Activated naive CD8-positive, alpha-beta T cell treated with anti-CD3 and anti-CD28 coated beads, Interleukin-2, amount 10 ng/mL, durations not matched to agents 7 days and 5 days (primary cell): ENCODE results near the gene AFF2. TPM values are rescaled to one million over a fixed set of nuclear protein-coding genes. Genes with fewer than 3 reads are reported as not detected.
"Not testable (repeated sequence)": the region's sequence is repeated elsewhere in the genome, so short reads cannot be mapped to it uniquely, and the experiment has no call there.

Source experiments
- ATAC-seq: fragments of 150-1000 bp; cut with Tn5 transposase; one replicate; pipeline ENCODE4 v1.10.0; 2021; ENCODE audit warnings: low read depth, moderate library complexity
- POLR2A ChIA-PET: fragments of 350-600 bp; sonication (Branson Sonifier 250); formaldehyde crosslinking; loops from one replicate; lab custom pipeline; 2021; ENCODE audit warnings: antibody characterized with exemption; lab: Charles Lee
- DNase-seq: peaks from one replicate; pipeline ENCODE4 v3.0.0; 2021
- H3K27ac Mint-ChIP-seq: one replicate; pipeline ENCODE4 v1.8.0; 2022; ENCODE audit warnings: mild to moderate bottlenecking, mixed read lengths
- H3K27me3 Mint-ChIP-seq: one replicate; pipeline ENCODE4 v1.8.0; 2022; ENCODE audit warnings: mild to moderate bottlenecking, moderate library complexity, mixed read lengths
- H3K36me3 Mint-ChIP-seq: one replicate; pipeline ENCODE4 v1.8.0; 2021; ENCODE audit warnings: mild to moderate bottlenecking, mixed read lengths
- H3K4me1 Mint-ChIP-seq: one replicate; pipeline ENCODE4 v1.8.0; 2021; ENCODE audit warnings: mixed read lengths
- H3K4me3 Mint-ChIP-seq: one replicate; pipeline ENCODE4 v1.8.0; 2022; ENCODE audit warnings: mild to moderate bottlenecking, moderate library complexity, mixed read lengths
- H3K9me3 Mint-ChIP-seq: one replicate; pipeline ENCODE4 v1.8.0; 2021; ENCODE audit warnings: mixed read lengths
- total RNA-seq, 2 experiments: library from RNA; stranded (reverse); gene quantifications; one replicate each; pipeline ENCODE4 v1.2.3, GENCODE V29; 2021

AFF2 gene
- total RNA-seq, 2 experiments from 2014 or later, result 0.42 to 0.68 TPM

GRCh38 chrX:148649145-148649795 is 148.9 kb downstream of the AFF2 start:
- Mint-ChIP-seq H3K4me1 (no peaks in the 10 kb centered on the region), H3K4me3 (no peak overlapping the region), H3K27me3 (no peaks in the 10 kb centered on the region), H3K9me3 (no peaks in the 10 kb centered on the region), H3K36me3 (no peaks in the 10 kb centered on the region), H3K27ac (no peak overlapping the region)
- POLR2A ChIA-PET, result no interaction called here
- no peak for ATAC-seq
- no peak for DNase-seq

GRCh38 chrX:148658115-148658730 is 157.8 kb downstream of the AFF2 start:
- ATAC-seq (no peak), DNase-seq (no peak)
- Mint-ChIP-seq H3K27me3 (no peaks in the 10 kb centered on the region), H3K36me3 (no peaks in the 10 kb centered on the region), H3K4me3 (no peak overlapping the region), H3K4me1 (no peaks in the 10 kb centered on the region), H3K9me3 (no peaks in the 10 kb centered on the region), H3K27ac (no peak overlapping the region)
- POLR2A ChIA-PET, result no interaction called here

- H3K9me3 Mint-ChIP-seq, result no peaks in the 10 kb centered on the region
- H3K4me1 Mint-ChIP-seq, result no peaks in the 10 kb centered on the region
- H3K27ac Mint-ChIP-seq, result no peak overlapping the region
- H3K4me3 Mint-ChIP-seq, result no peak overlapping the region
- POLR2A ChIA-PET, result no interaction called here
- H3K36me3 Mint-ChIP-seq, result no peaks in the 10 kb centered on the region
- H3K27me3 Mint-ChIP-seq, result no peaks in the 10 kb centered on the region
- ATAC-seq (no peak), DNase-seq (no peak)
Measured at GRCh38 chrX:148659481-148659880, 159.1 kb downstream of the AFF2 start.

- no peaks in the 10 kb centered on the region for H3K27me3 Mint-ChIP-seq
- no peak overlapping the region for H3K27ac Mint-ChIP-seq
- POLR2A ChIA-PET, result no interaction called here
Measured at GRCh38 chrX:148661035-148661434, 160.6 kb downstream of the AFF2 start.

GRCh38 chrX:148662014-148662413 is 161.6 kb downstream of the AFF2 start:
- ATAC-seq (no peak), DNase-seq (no peak)
- H3K4me3 Mint-ChIP-seq, result no peak overlapping the region
- POLR2A ChIA-PET, result no interaction called here
- no peaks in the 10 kb centered on the region for H3K27me3 Mint-ChIP-seq
- H3K4me1 Mint-ChIP-seq, result no peaks in the 10 kb centered on the region
- peaks cover 4% of the 10 kb centered on the region for H3K9me3 Mint-ChIP-seq
- H3K36me3 Mint-ChIP-seq, result no peaks in the 10 kb centered on the region
- no peak overlapping the region for H3K27ac Mint-ChIP-seq

More at GRCh38 chrX:148661035-148661434, 160.6 kb downstream of the AFF2 start:
- Mint-ChIP-seq H3K9me3 (peaks cover 4% of the 10 kb centered on the region), H3K4me3 (no peak overlapping the region), H3K36me3 (no peaks in the 10 kb centered on the region), H3K4me1 (no peaks in the 10 kb centered on the region)
- no peak for ATAC-seq
- DNase-seq, result no peak

- Mint-ChIP-seq H3K4me1 (no peaks in the 10 kb centered on the region), H3K36me3 (no peaks in the 10 kb centered on the region), H3K27me3 (no peaks in the 10 kb centered on the region), H3K27ac (no peak overlapping the region), H3K9me3 (peaks cover 4% of the 10 kb centered on the region), H3K4me3 (no peak overlapping the region)
- no peak for DNase-seq
- POLR2A ChIA-PET, result no interaction called here
- no peak for ATAC-seq
Measured at GRCh38 chrX:148664171-148664570, 163.8 kb downstream of the AFF2 start.

GRCh38 chrX:148664995-148665394 is 164.6 kb downstream of the AFF2 start:
- no peak for DNase-seq
- H3K9me3 Mint-ChIP-seq, result peaks cover 8% of the 10 kb centered on the region
- H3K27ac Mint-ChIP-seq, result no peak overlapping the region
- H3K36me3 Mint-ChIP-seq, result no peaks in the 10 kb centered on the region
- no peaks in the 10 kb centered on the region for H3K27me3 Mint-ChIP-seq
- no peaks in the 10 kb centered on the region for H3K4me1 Mint-ChIP-seq
- no peak overlapping the region for H3K4me3 Mint-ChIP-seq
- POLR2A ChIA-PET, result no interaction called here
- ATAC-seq, result no peak

- H3K27ac Mint-ChIP-seq, H3K36me3 Mint-ChIP-seq, H3K4me3 Mint-ChIP-seq, H3K4me1 Mint-ChIP-seq, DNase-seq, ATAC-seq, POLR2A ChIA-PET, H3K27me3 Mint-ChIP-seq: not testable (repeated sequence)
- H3K9me3 Mint-ChIP-seq, result peaks cover 10% of the 10 kb centered on the region
Measured at GRCh38 chrX:148669175-148669574, 168.8 kb downstream of the AFF2 start.

- no peaks in the 10 kb centered on the region for H3K4me1 Mint-ChIP-seq
- H3K4me3 Mint-ChIP-seq, result no peak overlapping the region
- H3K27me3 Mint-ChIP-seq, result no peaks in the 10 kb centered on the region
- H3K27ac Mint-ChIP-seq, result no peak overlapping the region
- no peaks in the 10 kb centered on the region for H3K36me3 Mint-ChIP-seq
- DNase-seq (no peak), ATAC-seq (no peak)
- POLR2A ChIA-PET, result no interaction called here
- peaks cover 9% of the 10 kb centered on the region for H3K9me3 Mint-ChIP-seq
Measured at GRCh38 chrX:148670277-148670676, 169.9 kb downstream of the AFF2 start.

GRCh38 chrX:148672517-148672916 is 172.1 kb downstream of the AFF2 start:
- ATAC-seq (no peak), DNase-seq (no peak)
- no peaks in the 10 kb centered on the region for H3K27me3 Mint-ChIP-seq
- H3K4me1 Mint-ChIP-seq, result no peaks in the 10 kb centered on the region
- POLR2A ChIA-PET, result no interaction called here
- no peak overlapping the region for H3K4me3 Mint-ChIP-seq
- no peak overlapping the region for H3K27ac Mint-ChIP-seq
- H3K36me3 Mint-ChIP-seq, result no peaks in the 10 kb centered on the region
- H3K9me3 Mint-ChIP-seq, result peaks cover 6% of the 10 kb centered on the region

- Mint-ChIP-seq H3K27ac (no peak overlapping the region), H3K4me3 (no peak overlapping the region), H3K9me3 (no peaks in the 10 kb centered on the region), H3K4me1 (no peaks in the 10 kb centered on the region), H3K36me3 (no peaks in the 10 kb centered on the region), H3K27me3 (no peaks in the 10 kb centered on the region)
- POLR2A ChIA-PET, result no interaction called here
- ATAC-seq (no peak), DNase-seq (no peak)
Measured at GRCh38 chrX:148681605-148682004, 181.2 kb downstream of the AFF2 start.

- Mint-ChIP-seq H3K4me3 (no peak overlapping the region), H3K4me1 (no peaks in the 10 kb centered on the region), H3K27me3 (no peaks in the 10 kb centered on the region)
Measured at GRCh38 chrX:148682206-148682605, 181.8 kb downstream of the AFF2 start.

GRCh38 chrX:148691456-148691855 is 191.0 kb downstream of the AFF2 start:
- Mint-ChIP-seq H3K9me3 (peaks cover 1% of the 10 kb centered on the region), H3K4me3 (no peak overlapping the region), H3K27me3 (no peaks in the 10 kb centered on the region), H3K27ac (no peak overlapping the region), H3K4me1 (no peaks in the 10 kb centered on the region), H3K36me3 (no peaks in the 10 kb centered on the region)
- POLR2A ChIA-PET, result no interaction called here
- ATAC-seq (no peak), DNase-seq (no peak)

More at GRCh38 chrX:148682206-148682605, 181.8 kb downstream of the AFF2 start:
- POLR2A ChIA-PET, result no interaction called here
- Mint-ChIP-seq H3K27ac (no peak overlapping the region), H3K9me3 (no peaks in the 10 kb centered on the region), H3K36me3 (no peaks in the 10 kb centered on the region)
- DNase-seq, result no peak
- ATAC-seq, result no peak

- H3K9me3 Mint-ChIP-seq, result peaks cover 1% of the 10 kb centered on the region
- H3K4me1 Mint-ChIP-seq, result no peaks in the 10 kb centered on the region
- no peak overlapping the region for H3K27ac Mint-ChIP-seq
- H3K27me3 Mint-ChIP-seq, result no peaks in the 10 kb centered on the region
- DNase-seq (no peak), ATAC-seq (no peak)
- POLR2A ChIA-PET, result no interaction called here
- no peak overlapping the region for H3K4me3 Mint-ChIP-seq
- H3K36me3 Mint-ChIP-seq, result no peaks in the 10 kb centered on the region
Measured at GRCh38 chrX:148695255-148695654, 194.8 kb downstream of the AFF2 start.
